ENCODE measurements around the gene SUPT5H.

DNA sequence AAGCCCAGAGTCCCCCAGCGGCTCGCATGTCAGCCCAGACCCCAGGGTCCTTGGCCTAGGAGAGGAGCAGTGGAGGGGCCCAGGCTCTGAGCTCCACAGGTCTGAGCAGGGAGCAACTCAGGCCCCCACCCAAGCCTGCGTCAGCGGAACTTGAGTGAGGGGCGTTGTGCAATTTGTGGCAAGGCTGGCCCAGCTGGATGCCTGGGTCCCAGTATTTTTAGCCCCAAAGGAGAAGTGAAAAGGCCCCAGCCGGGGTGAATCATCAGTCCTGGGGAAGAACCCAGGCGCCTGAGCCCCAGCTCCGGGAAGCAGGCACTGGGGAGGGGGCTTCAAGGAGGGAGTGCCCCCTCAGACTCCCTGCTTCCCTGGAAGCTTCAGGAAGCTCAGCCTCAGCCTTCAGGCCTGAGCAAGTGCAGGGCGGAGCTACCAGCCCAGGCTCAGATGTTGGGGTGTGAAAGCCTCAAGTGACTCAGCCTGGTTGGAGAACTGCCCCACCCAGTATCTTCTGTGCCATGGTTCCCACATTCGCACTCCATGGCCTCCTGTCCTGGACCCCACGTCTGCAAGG is 47.0 kb upstream of the SUPT5H start:
- TF ChIP-seq, protein P1, sequence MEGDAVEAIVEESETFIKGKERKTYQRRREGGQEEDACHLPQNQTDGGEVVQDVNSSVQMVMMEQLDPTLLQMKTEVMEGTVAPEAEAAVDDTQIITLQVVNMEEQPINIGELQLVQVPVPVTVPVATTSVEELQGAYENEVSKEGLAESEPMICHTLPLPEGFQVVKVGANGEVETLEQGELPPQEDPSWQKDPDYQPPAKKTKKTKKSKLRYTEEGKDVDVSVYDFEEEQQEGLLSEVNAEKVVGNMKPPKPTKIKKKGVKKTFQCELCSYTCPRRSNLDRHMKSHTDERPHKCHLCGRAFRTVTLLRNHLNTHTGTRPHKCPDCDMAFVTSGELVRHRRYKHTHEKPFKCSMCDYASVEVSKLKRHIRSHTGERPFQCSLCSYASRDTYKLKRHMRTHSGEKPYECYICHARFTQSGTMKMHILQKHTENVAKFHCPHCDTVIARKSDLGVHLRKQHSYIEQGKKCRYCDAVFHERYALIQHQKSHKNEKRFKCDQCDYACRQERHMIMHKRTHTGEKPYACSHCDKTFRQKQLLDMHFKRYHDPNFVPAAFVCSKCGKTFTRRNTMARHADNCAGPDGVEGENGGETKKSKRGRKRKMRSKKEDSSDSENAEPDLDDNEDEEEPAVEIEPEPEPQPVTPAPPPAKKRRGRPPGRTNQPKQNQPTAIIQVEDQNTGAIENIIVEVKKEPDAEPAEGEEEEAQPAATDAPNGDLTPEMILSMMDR (IDR thresholded peaks at IDR 0.05) = no peak
- TF ChIP-seq POLR2A (IDR thresholded peaks at IDR 0.05) = no peak
